OCI-LY7 (cell line): Measurements from ENCODE around the gene ZNF423. TPM values are rescaled to one million over a fixed set of nuclear protein-coding genes. Genes with fewer than 3 reads are reported as not detected.

Experiments
- BruUV-seq: library from RNA; stranded (reverse); fragments of 400-500 nt; replicated peaks from 2 replicates; lab custom pipeline; 2021; lab: Mats Ljungman, UMichigan
- CTCF ChIA-PET: fragments of 300-600 bp; sonication (Branson Sonifier 250); formaldehyde crosslinking; loops from one replicate; lab custom pipeline; 2022; ENCODE audit warnings: antibody characterized with exemption; ENCODE audit not compliant: unreplicated experiment; lab: Charles Lee
- POLR2A ChIA-PET: fragments of 300-600 bp; sonication (Branson Sonifier 250); formaldehyde crosslinking; loops from one replicate; lab custom pipeline; 2022; ENCODE audit warnings: antibody characterized with exemption; lab: Charles Lee
- DNase-seq: peaks from one replicate; pipeline ENCODE4 v3.0.0-alpha.2; 2015; ENCODE audit warnings: low spot score
- H2AFZ ChIP-seq: fragments of 200-600 bp; sonication (generic), shearing (Covaris generic); 2 replicates; pipeline ENCODE4 v1.6.1; 2014; ENCODE audit warnings: mild to moderate bottlenecking, antibody characterized with exemption, low read length, moderate library complexity
- H3K27ac ChIP-seq: fragments of 200-600 bp; sonication (generic); 2 replicates; pipeline ENCODE4 v1.5.1; 2014; ENCODE audit warnings: mixed run types, low read depth, mild to moderate bottlenecking, moderate library complexity, low read length, inconsistent platforms; ENCODE audit not compliant: poor library complexity, severe bottlenecking
- H3K36me3 ChIP-seq: fragments of 200-600 bp; sonication (generic); 2 replicates; pipeline ENCODE4 v1.6.1; 2014; ENCODE audit warnings: mild to moderate bottlenecking, antibody characterized with exemption, low read length, moderate library complexity, mixed read lengths; ENCODE audit not compliant: insufficient read depth
- H3K4me1 ChIP-seq: fragments of 200-600 bp; sonication (generic); 2 replicates; pipeline ENCODE4 v1.5.1; 2014; ENCODE audit warnings: mild to moderate bottlenecking, low read length; ENCODE audit not compliant: insufficient read depth, poor library complexity, severe bottlenecking
- H3K4me2 ChIP-seq: fragments of 200-600 bp; sonication (generic); 2 replicates; pipeline ENCODE4 v1.6.1; 2014; ENCODE audit warnings: mild to moderate bottlenecking, low read length
- H3K4me3 ChIP-seq: fragments of 200-600 bp; sonication (generic); 2 replicates; pipeline ENCODE4 v1.5.1; 2014; ENCODE audit warnings: mild to moderate bottlenecking, low read depth, low read length; ENCODE audit not compliant: poor library complexity, severe bottlenecking
- H3K79me2 ChIP-seq: fragments of 200-600 bp; sonication (generic); 2 replicates; pipeline ENCODE4 v1.6.1; 2016; ENCODE audit warnings: low read depth, mild to moderate bottlenecking, low read length, moderate library complexity, mixed read lengths; ENCODE audit not compliant: insufficient read depth
- H3K9me2 ChIP-seq: fragments of 200-600 bp; sonication (generic); 2 replicates; pipeline ENCODE4 v1.6.1; 2016; ENCODE audit warnings: mild to moderate bottlenecking, low read length, mixed read lengths; ENCODE audit not compliant: insufficient read depth
- H3K9me3 ChIP-seq: fragments of 200-600 bp; sonication (generic); 2 replicates; pipeline ENCODE4 v1.6.1; 2014; ENCODE audit warnings: mild to moderate bottlenecking, mixed run types, low read length, mixed read lengths
- H4K20me1 ChIP-seq: fragments of 200-600 bp; sonication (generic); 2 replicates; pipeline ENCODE4 v1.6.1; 2014; ENCODE audit warnings: mild to moderate bottlenecking, antibody characterized with exemption, low read length, moderate library complexity, mixed read lengths; ENCODE audit not compliant: insufficient read depth
- EZH2phosphoT487 ChIP-seq: fragments of 200-600 bp; sonication (generic); IDR thresholded peaks from 2 replicates; pipeline ENCODE4 v1.6.1; 2018; ENCODE audit warnings: low read depth, borderline replicate concordance, mild to moderate bottlenecking, mixed run types, antibody characterized with exemption, low read length, moderate library complexity, mixed read lengths
- intact Hi-C: fragments of 100-400 bp; cut with micrococcal nuclease; formaldehyde crosslinking; loops from one replicate; pipeline ENCODE4 v1.10.0; 2022; ENCODE audit not compliant: unreplicated experiment
- total RNA-seq, 2 experiments: library from RNA; depleted of rRNA in 1 of 2; stranded (reverse); fragments of >200 nt in 1 of 2; shearing (Covaris generic) in 1 of 2; gene quantifications; 2 replicates each; pipeline ENCODE4 v1.2.3, GENCODE V29; 2014 to 2022
- TF ChIP-seq, protein P1 (sequence below): fragments of 200-600 bp; sonication (generic); conservative IDR thresholded peaks from 2 replicates; pipeline ENCODE4 v1.5.1; 2014; ENCODE audit warnings: mild to moderate bottlenecking, antibody characterized with exemption, low read length, moderate library complexity, mixed read lengths

ZNF423 gene
- total RNA-seq, 2 experiments from 2014 or later: 0.09 to 0.13 TPM

DNA sequence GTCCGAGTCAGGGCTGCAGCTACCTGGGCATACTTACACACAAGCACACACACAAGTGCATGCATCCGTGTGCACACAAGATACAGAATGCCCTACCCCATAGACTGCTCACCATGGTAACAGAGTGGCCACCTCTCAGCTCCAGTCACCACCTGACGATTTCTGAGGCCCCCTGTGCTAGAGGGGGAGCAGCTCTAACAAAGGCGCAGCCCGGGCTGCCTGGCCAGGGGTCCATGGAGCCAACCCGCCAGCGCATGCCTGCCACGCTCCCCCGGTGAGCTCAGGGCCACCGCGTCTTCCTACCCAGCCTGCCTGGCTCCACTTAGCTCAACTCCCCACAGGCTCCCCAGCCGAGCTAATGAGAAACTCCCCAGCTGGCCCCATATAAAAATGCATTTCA, 75.5 kb downstream of the ZNF423 start:
- TF ChIP-seq EZH2phosphoT487: no peak
- TF ChIP-seq, protein P1, sequence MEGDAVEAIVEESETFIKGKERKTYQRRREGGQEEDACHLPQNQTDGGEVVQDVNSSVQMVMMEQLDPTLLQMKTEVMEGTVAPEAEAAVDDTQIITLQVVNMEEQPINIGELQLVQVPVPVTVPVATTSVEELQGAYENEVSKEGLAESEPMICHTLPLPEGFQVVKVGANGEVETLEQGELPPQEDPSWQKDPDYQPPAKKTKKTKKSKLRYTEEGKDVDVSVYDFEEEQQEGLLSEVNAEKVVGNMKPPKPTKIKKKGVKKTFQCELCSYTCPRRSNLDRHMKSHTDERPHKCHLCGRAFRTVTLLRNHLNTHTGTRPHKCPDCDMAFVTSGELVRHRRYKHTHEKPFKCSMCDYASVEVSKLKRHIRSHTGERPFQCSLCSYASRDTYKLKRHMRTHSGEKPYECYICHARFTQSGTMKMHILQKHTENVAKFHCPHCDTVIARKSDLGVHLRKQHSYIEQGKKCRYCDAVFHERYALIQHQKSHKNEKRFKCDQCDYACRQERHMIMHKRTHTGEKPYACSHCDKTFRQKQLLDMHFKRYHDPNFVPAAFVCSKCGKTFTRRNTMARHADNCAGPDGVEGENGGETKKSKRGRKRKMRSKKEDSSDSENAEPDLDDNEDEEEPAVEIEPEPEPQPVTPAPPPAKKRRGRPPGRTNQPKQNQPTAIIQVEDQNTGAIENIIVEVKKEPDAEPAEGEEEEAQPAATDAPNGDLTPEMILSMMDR: no peak
- H3K27ac ChIP-seq: no peak overlapping the region
- H2AFZ ChIP-seq: no peak overlapping the region
- H3K9me3 ChIP-seq: no peaks in the 10 kb centered on the region
- H3K4me3 ChIP-seq: no peak overlapping the region
- no peaks in the 10 kb centered on the region for H4K20me1 ChIP-seq
- intact Hi-C loops: no loop called here
- H3K79me2 ChIP-seq: no peaks in the 10 kb centered on the region
- no peak for DNase-seq
- H3K36me3 ChIP-seq: no peaks in the 10 kb centered on the region
- H3K9me2 ChIP-seq: no peaks in the 10 kb centered on the region
- BruUV-seq: no TSS peak
- ChIA-PET CTCF (no interaction called here), POLR2A (no interaction called here)
- H3K4me1 ChIP-seq: no peaks in the 10 kb centered on the region
- H3K4me2 ChIP-seq: no peak overlapping the region

DNA sequence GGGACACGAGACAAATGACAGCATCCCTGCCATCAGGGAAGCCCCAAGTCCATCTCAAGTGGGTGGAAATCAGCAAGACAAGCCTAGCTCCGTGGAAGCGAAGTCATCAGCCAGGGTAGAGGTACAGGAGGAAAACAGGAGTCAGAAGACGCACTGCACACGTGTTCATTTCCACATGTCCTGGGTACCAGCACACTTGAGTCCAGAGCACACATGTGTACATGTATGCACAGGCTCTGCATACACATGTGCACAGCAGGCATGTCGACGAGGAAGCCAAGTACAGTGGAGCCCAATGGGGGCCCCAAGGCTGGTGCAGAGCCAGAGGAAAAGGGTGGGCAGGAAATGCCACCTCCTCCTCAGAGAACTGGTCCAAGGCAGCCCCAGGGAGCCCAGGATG, 75.9 kb downstream of the ZNF423 start:
- CTCF ChIA-PET: no interaction called here
- H4K20me1 ChIP-seq: no peaks in the 10 kb centered on the region

More for the DNA sequence above, 75.9 kb downstream of the ZNF423 start:
- Histone ChIP-seq H3K4me3 (no peak overlapping the region), H3K9me3 (no peaks in the 10 kb centered on the region), H3K27ac (no peak overlapping the region), H3K4me1 (no peaks in the 10 kb centered on the region), H3K9me2 (no peaks in the 10 kb centered on the region), H3K79me2 (no peaks in the 10 kb centered on the region), H3K4me2 (no peak overlapping the region), H3K36me3 (no peaks in the 10 kb centered on the region), H2AFZ (no peak overlapping the region)
- POLR2A ChIA-PET: no interaction called here
- TF ChIP-seq, protein P1: no peak
- TF ChIP-seq EZH2phosphoT487: no peak
- DNase-seq: no peak
- intact Hi-C loops: no loop called here
- BruUV-seq: no TSS peak
